Spleen (tissue), 11 donors: ENCODE results near the gene CDH15. TPM values are rescaled to one million over a fixed set of nuclear protein-coding genes. Genes with fewer than 3 reads are reported as not detected.

Experiments
- DNase-seq: peaks from one replicate; pipeline ENCODE4 v3.0.0-alpha.2; 2020
- H3K27ac ChIP-seq, 8 donors: fragments of 200-600 bp; sonication (generic) in 7 of 8; 1 replicate in 4 of 8; 2 replicates in 4 of 8; pipeline versions ENCODE4 v1.5.0 to v1.8.0; 2016 to 2021; ENCODE audit warnings: inconsistent platforms in 4 of 8, mild to moderate bottlenecking in 4 of 8, moderate library complexity in 1 of 8
- H3K27me3 ChIP-seq, 7 donors: fragments of 200-600 bp; sonication (generic) in 6 of 7; replicated peaks in 1 of 7; 1 replicate in 4 of 7; 2 replicates in 3 of 7; pipeline versions ENCODE4 v1.5.0 to v1.8.0; 2016 to 2021; ENCODE audit warnings: inconsistent platforms in 3 of 7, mild to moderate bottlenecking in 1 of 7
- H3K36me3 ChIP-seq, 6 donors: fragments of 200-600 bp; sonication (generic) in 5 of 6; 1 replicate in 4 of 6; 2 replicates in 2 of 6; pipeline versions ENCODE4 v1.5.0 to v1.8.0; 2016 to 2021; ENCODE audit warnings: inconsistent platforms in 2 of 6
- H3K4me1 ChIP-seq, 6 donors: fragments of 200-600 bp; sonication (generic) in 5 of 6; 1 replicate in 3 of 6; 2 replicates in 3 of 6; pipeline versions ENCODE4 v1.5.0 to v1.8.0; 2016 to 2021; ENCODE audit warnings: inconsistent platforms in 3 of 6
- H3K4me3 ChIP-seq, 8 donors: fragments of 200-600 bp; sonication (generic) in 7 of 8; 1 replicate in 4 of 8; 2 replicates in 4 of 8; pipeline versions ENCODE4 v1.5.0 to v1.8.0; 2016 to 2021; ENCODE audit warnings: inconsistent platforms in 4 of 8, mild to moderate bottlenecking in 4 of 8, moderate library complexity in 2 of 8
- H3K9me3 ChIP-seq, 8 donors: fragments of 200-600 bp; sonication (generic) in 7 of 8; 1 replicate in 4 of 8; 2 replicates in 4 of 8; pipeline versions ENCODE4 v1.5.0 to v1.8.0; 2016 to 2021; ENCODE audit warnings: inconsistent platforms in 4 of 8
- POLR2A ChIP-seq, 3 donors: fragments of 450-650 bp; IDR thresholded peaks; one replicate each; pipeline ENCODE4 v1.5.1; 2017; ENCODE audit warnings: antibody characterized with exemption in 3 of 3, mild to moderate bottlenecking in 1 of 3
- POLR2AphosphoS5 ChIP-seq, 3 donors: sonication (generic); formaldehyde crosslinking; IDR thresholded peaks; one replicate each; pipeline ENCODE4 v1.5.1; 2017; ENCODE audit warnings: antibody characterized with exemption in 3 of 3
- WGBS, 5 donors: extraction: QIAGEN DNeasy Blood & Tissue Kit in 3 of 5; methylation state at CpG; one replicate each; pipeline versions ENCODE4 v1.1.5 to v1.1.7; 2013 to 2018; 5-methylcytosine and 5-hydroxymethylcytosine counted together
- intact Hi-C: fragments of 100-400 bp; cut with DNase I; formaldehyde crosslinking; loops from one replicate; pipeline ENCODE4 v1.15.0; 2023; ENCODE audit warnings: low total_unique reads
- polyA plus RNA-seq, 3 donors: library from polyadenylated mRNA; stranded (reverse); fragments of 200-250 nt; gene quantifications; one replicate each; pipeline ENCODE4 v1.2.1, GENCODE V29; 2013
- total RNA-seq, 7 donors: library from RNA; depleted of rRNA in 3 of 7; stranded (reverse); fragments of >200 nt in 3 of 7; fragmentation: NEBNext Ultra II Directional in 4 of 7; extraction: Animal tissue kit (Norgen Biotek cat#: 25700) in 4 of 7; gene quantifications; one replicate each; pipeline versions ENCODE4 v1.1.0 to v1.2.1, GENCODE V29; 2016 to 2021
- TF ChIP-seq, protein P1 (sequence below), 11 experiments: fragments of 200-600 bp in 7 of 11; fragments of 450-650 bp in 4 of 11; sonication (generic) in 4 of 11; IDR thresholded peaks in 8 of 11; conservative IDR thresholded peaks in 3 of 11; 1 replicate in 7 of 11; 2 replicates in 4 of 11; pipeline versions ENCODE4 v1.4.0 to v1.8.0; 2016 to 2021; ENCODE audit warnings: antibody characterized with exemption in 11 of 11, inconsistent platforms in 4 of 11, mild to moderate bottlenecking in 1 of 11
- donor health status: healthy with polysubstance abuse.
- donor health status: DM: no; HTN: no; CAD: no; lungs with moderate emphysema.
- donor health status: DM: no; HTN: no; CAD: no.
- donor health status: Bipolar disorder and iron deficiency.
- donor health status: healthy.
- donor health status: DM: no; HTN: no; CAD: no.
- donor health status: DM: yes; HTN: yes; CAD: no.

CDH15 gene
- total and polyA plus RNA-seq, 10 donors = 0.14 to 7.4 (median 1.2) TPM

GRCh38 chr16:89233678-89234490 is 62.3 kb downstream of the CDH15 start:
- peaks cover 0 to 60% (median 29%) of the 10 kb centered on the region in 6 donors for H3K36me3 ChIP-seq
- no peak for TF ChIP-seq POLR2AphosphoS5 (IDR thresholded peaks at IDR 0.05)
- TF ChIP-seq, protein P1, sequence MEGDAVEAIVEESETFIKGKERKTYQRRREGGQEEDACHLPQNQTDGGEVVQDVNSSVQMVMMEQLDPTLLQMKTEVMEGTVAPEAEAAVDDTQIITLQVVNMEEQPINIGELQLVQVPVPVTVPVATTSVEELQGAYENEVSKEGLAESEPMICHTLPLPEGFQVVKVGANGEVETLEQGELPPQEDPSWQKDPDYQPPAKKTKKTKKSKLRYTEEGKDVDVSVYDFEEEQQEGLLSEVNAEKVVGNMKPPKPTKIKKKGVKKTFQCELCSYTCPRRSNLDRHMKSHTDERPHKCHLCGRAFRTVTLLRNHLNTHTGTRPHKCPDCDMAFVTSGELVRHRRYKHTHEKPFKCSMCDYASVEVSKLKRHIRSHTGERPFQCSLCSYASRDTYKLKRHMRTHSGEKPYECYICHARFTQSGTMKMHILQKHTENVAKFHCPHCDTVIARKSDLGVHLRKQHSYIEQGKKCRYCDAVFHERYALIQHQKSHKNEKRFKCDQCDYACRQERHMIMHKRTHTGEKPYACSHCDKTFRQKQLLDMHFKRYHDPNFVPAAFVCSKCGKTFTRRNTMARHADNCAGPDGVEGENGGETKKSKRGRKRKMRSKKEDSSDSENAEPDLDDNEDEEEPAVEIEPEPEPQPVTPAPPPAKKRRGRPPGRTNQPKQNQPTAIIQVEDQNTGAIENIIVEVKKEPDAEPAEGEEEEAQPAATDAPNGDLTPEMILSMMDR (IDR thresholded peaks at IDR 0.05 in 8 of 11, conservative IDR thresholded peaks at IDR 0.05 in 3 of 11) = no peak
- no peak for TF ChIP-seq POLR2A (IDR thresholded peaks at IDR 0.05)

GRCh38 chr16:89237733-89238132 is 66.2 kb downstream of the CDH15 start:
- intact Hi-C loops = no loop called here
- H3K4me1 ChIP-seq = peaks cover 4 to 24% (median 13%) of the 10 kb centered on the region in 6 donors
- H3K27ac ChIP-seq = no peak overlapping the region
- H3K27me3 ChIP-seq = no peaks in the 10 kb centered on the region
- 90 to 98% (median 92%) methylated on average over 3 of the region's 3 CpGs for WGBS, 5 donors
- TF ChIP-seq POLR2A (IDR thresholded peaks at IDR 0.05) (no peak), POLR2AphosphoS5 (IDR thresholded peaks at IDR 0.05) (no peak)
- TF ChIP-seq, protein P1 (IDR thresholded peaks at IDR 0.05 in 8 of 11, conservative IDR thresholded peaks at IDR 0.05 in 3 of 11) = no peak
- no peak overlapping the region for H3K4me3 ChIP-seq
- peaks cover 0 to 24% (median under 1%) of the 10 kb centered on the region in 6 donors for H3K36me3 ChIP-seq
- H3K9me3 ChIP-seq = no peaks in the 10 kb centered on the region
- DNase-seq = no peak

More at GRCh38 chr16:89233678-89234490, 62.3 kb downstream of the CDH15 start:
- Histone ChIP-seq H3K4me3 (no peak overlapping the region), H3K27ac (peak overlapping the region in 4 of 8 donors; percentile 31 to 67 (median 48)), H3K27me3 (no peaks in the 10 kb centered on the region), H3K9me3 (peaks cover 0 to 15% (median 2%) of the 10 kb centered on the region in 8 donors), H3K4me1 (peaks cover 0 to 6% (median 0%) of the 10 kb centered on the region in 6 donors)
- no peak for DNase-seq
- WGBS, 5 donors = 61 to 88% (median 75%) methylated on average over 16 of the region's 16 CpGs
- intact Hi-C loops = no loop called here

DNA sequence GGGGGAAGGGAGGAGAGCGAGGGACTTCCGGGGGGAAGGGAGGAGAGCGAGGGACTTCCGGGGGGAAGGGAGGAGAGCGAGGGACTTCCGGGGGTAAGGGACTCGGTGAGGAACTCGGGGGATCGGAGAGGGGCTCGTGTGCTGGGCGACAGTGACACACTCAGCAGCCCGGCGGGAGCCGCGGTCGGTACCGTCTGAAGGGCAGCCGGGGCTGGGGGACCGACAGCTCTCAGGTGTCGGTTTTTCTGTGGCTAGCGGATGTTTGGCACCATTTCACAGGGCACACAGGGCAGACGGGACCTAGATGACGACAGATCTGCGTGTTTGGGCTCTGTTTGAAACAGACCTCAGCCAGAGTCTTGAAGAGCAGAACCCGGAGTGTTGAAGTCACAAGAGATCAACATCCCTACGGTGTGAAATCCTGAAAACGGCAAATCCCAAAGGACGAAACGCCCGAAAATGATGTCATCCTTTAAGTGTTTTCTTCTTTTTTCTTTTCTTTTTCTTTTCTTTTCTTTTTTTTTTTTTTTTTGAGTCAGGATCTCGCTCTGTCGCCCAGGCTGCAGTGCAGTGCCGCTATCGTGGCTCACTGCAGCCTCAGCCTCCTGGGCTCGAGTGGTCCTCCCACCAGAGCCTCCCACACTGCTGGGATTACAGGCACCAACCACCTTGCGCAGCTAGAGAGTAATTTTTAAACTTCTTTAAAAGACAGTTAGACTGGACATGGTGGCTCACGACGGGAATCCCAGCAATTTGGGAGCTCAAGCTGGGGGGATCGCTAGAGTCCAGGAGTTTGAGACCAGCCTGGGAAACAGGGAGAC is 69.8 kb downstream of the CDH15 start:
- DNase-seq = peak; percentile 94
- Histone ChIP-seq H3K9me3 (no peaks in the 10 kb centered on the region), H3K4me3 (peak overlapping the region; percentile 35 to 82 (median 56)), H3K27ac (peak overlapping the region; percentile 89 to 99 (median 96)), H3K27me3 (peaks cover 0 to under 1% (median 0%) of the 10 kb centered on the region in 7 donors), H3K4me1 (peaks cover 4 to 20% (median 13%) of the 10 kb centered on the region in 6 donors), H3K36me3 (no peaks in the 10 kb centered on the region)
- intact Hi-C loops = no loop called here
- 10 to 12% (median 11%) methylated on average over 35 to 39 of the region's 39 CpGs for WGBS, 5 donors
- peak; percentile 85 to 95 (median 89) for TF ChIP-seq POLR2AphosphoS5 (IDR thresholded peaks at IDR 0.05)
- TF ChIP-seq, protein P1 (IDR thresholded peaks at IDR 0.05 in 8 of 11, conservative IDR thresholded peaks at IDR 0.05 in 3 of 11) = no peak
- TF ChIP-seq POLR2A (IDR thresholded peaks at IDR 0.05) = peak; percentile 39 to 69 (median 48)
